NT2/D1 (cell line): ENCODE measurements around the gene PALS2.

Experiments
- DNase-seq: peaks from one replicate; pipeline ENCODE4 v3.0.0-alpha.2; 2011; ENCODE audit warnings: low read depth, low spot score
- H3K27me3 ChIP-seq: 2 replicates; pipeline ENCODE4 v1.6.0; 2011; ENCODE audit warnings: mild to moderate bottlenecking; ENCODE audit not compliant: insufficient read length, insufficient read depth
- H3K36me3 ChIP-seq: 2 replicates; pipeline ENCODE4 v1.6.1; 2011; ENCODE audit warnings: mild to moderate bottlenecking, low read length, mixed read lengths; ENCODE audit not compliant: insufficient read depth, insufficient read length
- H3K4me1 ChIP-seq: 2 replicates; pipeline ENCODE4 v1.5.1; 2011; ENCODE audit not compliant: insufficient read depth, insufficient read length
- H3K4me3 ChIP-seq: 2 replicates; pipeline ENCODE4 v1.5.1; 2011; ENCODE audit warnings: low read depth; ENCODE audit not compliant: insufficient read length
- H3K9ac ChIP-seq: 2 replicates; pipeline ENCODE4 v1.6.0; 2011; ENCODE audit warnings: low read depth; ENCODE audit not compliant: insufficient read length
- H3K9me3 ChIP-seq: 2 replicates; pipeline ENCODE4 v1.5.1; 2011; ENCODE audit warnings: mild to moderate bottlenecking, low read length; ENCODE audit not compliant: insufficient read depth
- SUZ12 ChIP-seq: IDR thresholded peaks from 2 replicates; pipeline ENCODE4 v1.6.1; 2011; ENCODE audit not compliant: insufficient read length, insufficient read depth; ENCODE audit errors: extremely low read depth
- YY1 ChIP-seq: IDR thresholded peaks from 2 replicates; pipeline ENCODE4 v1.6.1; 2011; ENCODE audit not compliant: insufficient read length, insufficient read depth
- ZNF274 ChIP-seq: IDR thresholded peaks from 2 replicates; pipeline ENCODE4 v1.6.1; 2011; ENCODE audit warnings: mild to moderate bottlenecking, low read depth, low read length

PALS2 gene

DNA sequence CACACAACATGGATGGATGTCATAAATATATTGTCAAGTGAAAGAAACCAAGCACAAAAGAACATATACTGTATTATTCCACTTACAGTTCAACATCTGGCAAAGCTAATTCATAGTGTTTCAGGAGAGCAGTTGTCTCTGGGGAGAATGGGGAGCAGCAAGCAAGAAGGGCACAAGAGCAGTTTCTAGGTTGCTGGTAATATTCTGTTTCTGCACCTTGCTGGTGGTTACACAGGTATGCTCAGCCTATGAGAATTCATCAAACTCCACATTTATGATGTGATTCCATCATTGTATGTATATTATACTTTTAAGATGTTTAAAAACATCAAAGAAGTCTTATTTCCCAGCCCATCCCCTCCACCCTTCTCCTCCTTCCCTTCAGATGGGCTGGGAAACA is 18.1 kb upstream of the PALS2 start:
- no peak for DNase-seq
- H3K4me1 ChIP-seq, result no peaks in the 10 kb centered on the region
- no peaks in the 10 kb centered on the region for H3K36me3 ChIP-seq
- no peak overlapping the region for H3K4me3 ChIP-seq
- H3K9ac ChIP-seq, result no peak overlapping the region
- no peak for TF ChIP-seq ZNF274
- TF ChIP-seq YY1, result no peak
- H3K27me3 ChIP-seq, result no peaks in the 10 kb centered on the region
- no peaks in the 10 kb centered on the region for H3K9me3 ChIP-seq

DNA sequence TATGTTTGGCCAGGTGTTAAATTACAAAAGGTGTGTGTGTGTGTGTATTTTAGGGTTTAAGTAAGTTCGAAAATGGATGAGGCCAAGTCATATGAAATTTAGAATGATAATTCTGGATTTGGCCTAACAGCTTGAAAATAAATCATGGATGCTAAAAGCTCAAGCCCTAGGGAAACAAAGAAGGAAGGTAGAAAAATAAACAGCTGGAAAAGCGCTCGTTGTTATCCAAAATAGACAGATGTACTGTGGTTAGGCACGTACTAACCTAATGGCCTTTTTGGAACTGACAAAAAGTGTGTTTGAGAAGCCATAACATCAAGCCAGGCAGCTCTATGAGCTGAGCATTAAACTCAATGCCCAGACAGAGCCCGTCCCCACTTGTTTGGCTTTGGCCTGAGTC is 17.5 kb upstream of the PALS2 start:
- H3K4me3 ChIP-seq, result no peak overlapping the region
- H3K27me3 ChIP-seq, result no peaks in the 10 kb centered on the region
- H3K9me3 ChIP-seq, result no peaks in the 10 kb centered on the region
- no peaks in the 10 kb centered on the region for H3K4me1 ChIP-seq
- H3K9ac ChIP-seq, result no peak overlapping the region
- H3K36me3 ChIP-seq, result no peaks in the 10 kb centered on the region
- DNase-seq, result no peak
- TF ChIP-seq SUZ12, result no peak
- TF ChIP-seq YY1, result no peak
- TF ChIP-seq ZNF274, result no peak

DNA sequence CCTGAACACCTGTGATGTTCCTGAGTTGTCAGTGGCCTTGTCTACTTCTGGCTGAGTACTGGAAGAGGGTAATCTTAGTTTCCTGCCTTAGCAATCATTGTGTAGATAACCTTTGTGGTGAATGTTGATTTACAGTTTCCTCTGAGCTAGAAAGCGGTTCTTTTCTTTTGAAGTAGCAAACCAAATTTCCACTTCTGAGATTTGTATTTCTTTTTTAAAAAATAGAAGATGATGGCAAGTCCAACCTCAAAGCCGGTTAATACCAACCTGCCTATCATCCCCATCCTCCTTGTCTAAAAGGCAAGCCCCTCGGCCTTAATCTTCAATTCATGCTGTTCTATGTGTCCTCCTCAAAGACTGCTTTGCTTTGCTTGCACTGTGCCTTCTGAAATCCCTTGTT is 12.5 kb upstream of the PALS2 start:
- Histone ChIP-seq H3K9me3 (no peaks in the 10 kb centered on the region), H3K36me3 (no peaks in the 10 kb centered on the region), H3K9ac (no peak overlapping the region), H3K4me3 (no peak overlapping the region), H3K27me3 (peaks cover 2% of the 10 kb centered on the region), H3K4me1 (no peaks in the 10 kb centered on the region)
- DNase-seq, result no peak
- TF ChIP-seq ZNF274, result no peak
- TF ChIP-seq YY1, result no peak
- no peak for TF ChIP-seq SUZ12

DNA sequence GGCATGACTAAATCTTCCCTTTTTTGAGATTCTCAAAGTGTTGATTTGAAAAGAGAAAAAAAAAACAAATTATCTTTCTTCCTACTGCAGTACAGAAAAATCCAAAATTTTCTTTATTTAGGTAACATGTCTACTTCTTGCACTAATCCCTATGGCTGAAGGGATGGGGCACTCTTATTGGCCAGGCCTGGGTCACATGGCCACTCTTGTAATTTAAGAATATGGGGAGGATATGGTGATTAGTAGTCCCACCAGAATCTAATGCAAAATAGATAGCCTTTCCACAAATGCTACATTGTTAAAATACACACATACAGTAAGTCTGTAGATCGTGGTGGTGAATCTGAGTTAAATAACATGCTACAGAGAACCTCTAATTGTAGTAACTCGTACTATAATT is 7.0 kb upstream of the PALS2 start:
- Histone ChIP-seq H3K27me3 (peaks cover 8% of the 10 kb centered on the region), H3K4me1 (no peaks in the 10 kb centered on the region), H3K9ac (no peak overlapping the region), H3K36me3 (no peaks in the 10 kb centered on the region), H3K4me3 (no peak overlapping the region), H3K9me3 (no peaks in the 10 kb centered on the region)
- no peak for DNase-seq
- TF ChIP-seq YY1 (no peak), ZNF274 (no peak), SUZ12 (no peak)

DNA sequence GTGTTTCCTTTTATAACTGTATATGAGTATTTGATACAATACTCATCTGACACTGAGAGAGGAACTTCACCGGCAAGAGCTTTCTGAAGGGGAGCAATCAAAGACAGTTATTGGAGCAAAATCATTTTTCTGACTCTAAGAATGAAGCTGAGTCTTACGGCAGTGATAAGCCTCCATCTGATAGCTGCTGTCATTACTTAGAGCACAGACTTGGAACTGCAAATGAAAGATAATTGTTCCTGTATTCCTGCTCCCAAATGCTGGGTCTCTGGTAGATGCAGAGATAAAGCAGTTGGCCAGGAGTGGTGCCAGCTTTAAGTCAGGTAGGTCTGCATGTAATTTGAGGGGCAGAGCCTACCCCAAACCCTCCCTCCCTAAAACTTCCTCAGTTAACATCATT is 2.3 kb upstream of the PALS2 start:
- TF ChIP-seq SUZ12 (no peak), ZNF274 (no peak), YY1 (no peak)
- H3K9ac ChIP-seq, result no peak overlapping the region
- no peaks in the 10 kb centered on the region for H3K36me3 ChIP-seq
- no peaks in the 10 kb centered on the region for H3K9me3 ChIP-seq
- no peaks in the 10 kb centered on the region for H3K4me1 ChIP-seq
- DNase-seq, result no peak
- peaks cover 18% of the 10 kb centered on the region for H3K27me3 ChIP-seq
- H3K4me3 ChIP-seq, result no peak overlapping the region

DNA sequence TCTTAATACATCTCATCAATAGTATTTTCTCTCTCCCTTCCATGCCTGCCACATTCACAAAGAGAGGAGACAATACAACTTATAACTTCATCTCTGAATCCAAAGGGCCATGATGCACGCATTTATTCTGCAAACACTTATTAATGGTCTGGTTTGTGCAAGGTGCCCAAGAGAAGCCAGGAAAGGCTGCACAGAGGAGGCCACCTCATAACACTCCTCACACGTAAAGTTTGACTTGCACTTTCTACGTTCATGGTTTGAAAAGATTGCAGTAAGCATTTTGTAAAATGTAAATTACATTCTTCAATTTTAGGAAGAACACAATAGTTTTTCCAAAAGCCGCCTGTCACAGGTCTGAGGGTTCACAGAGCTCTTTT is 1.2 kb upstream of the PALS2 start:
- H3K4me1 ChIP-seq, result no peaks in the 10 kb centered on the region
- no peak overlapping the region for H3K9ac ChIP-seq
- H3K4me3 ChIP-seq, result no peak overlapping the region
- H3K27me3 ChIP-seq, result peaks cover 18% of the 10 kb centered on the region
- no peaks in the 10 kb centered on the region for H3K36me3 ChIP-seq
- DNase-seq, result no peak
- H3K9me3 ChIP-seq, result no peaks in the 10 kb centered on the region
- no peak for TF ChIP-seq ZNF274
- TF ChIP-seq YY1, result no peak
- no peak for TF ChIP-seq SUZ12

DNA sequence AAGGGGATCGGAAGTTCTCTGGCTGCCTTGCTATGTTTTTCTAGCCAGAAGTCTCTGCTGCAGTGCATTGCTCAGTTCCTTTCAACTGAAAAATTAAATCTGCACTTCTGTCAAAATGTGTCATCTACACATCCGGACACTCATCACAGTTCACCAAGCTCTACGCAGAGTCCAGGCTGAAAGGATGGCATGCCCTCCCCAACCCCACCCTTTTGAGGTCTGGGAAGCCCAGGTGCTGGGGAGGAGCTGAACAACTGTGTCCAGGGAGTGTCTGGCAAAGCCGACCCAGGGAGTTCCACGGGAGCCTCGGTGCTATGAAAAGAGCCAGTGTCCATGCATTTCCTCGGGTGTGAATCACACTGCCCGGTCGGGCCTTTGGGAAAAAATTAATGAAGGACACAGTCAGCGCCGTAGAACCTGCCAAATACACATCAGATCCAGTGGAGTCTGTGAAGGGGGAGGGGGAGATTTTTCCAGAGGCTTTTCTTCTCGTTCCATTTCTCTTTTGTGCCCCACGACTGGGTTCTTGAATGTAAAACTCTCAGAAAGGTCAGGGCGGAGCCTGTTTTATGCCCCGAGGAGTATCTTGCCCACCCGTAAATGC is 757 bp upstream of the PALS2 start:
- no peaks in the 10 kb centered on the region for H3K4me1 ChIP-seq

More for the DNA sequence above, 757 bp upstream of the PALS2 start:
- TF ChIP-seq ZNF274, result no peak
- no peak for TF ChIP-seq YY1
- TF ChIP-seq SUZ12, result no peak
- Histone ChIP-seq H3K4me3 (peak overlapping the region; percentile 54), H3K36me3 (no peaks in the 10 kb centered on the region), H3K27me3 (peaks cover 18% of the 10 kb centered on the region), H3K9me3 (no peaks in the 10 kb centered on the region), H3K9ac (peak overlapping the region; percentile 62)
- DNase-seq, result peak; percentile 38
